HG03575 (cell line): Measurements from ENCODE around the gene CARD19.
"Not testable (repeated sequence)": the region's sequence is repeated elsewhere in the genome, so short reads cannot be mapped to it uniquely, and the experiment has no call there.

Source experiments
- ATAC-seq: cut with Tn5 transposase; IDR thresholded peaks from one replicate; pipeline ENCODE4 v1.9.1; 2021; ENCODE audit not compliant: unreplicated experiment, insufficient number of reproducible peaks, low FRiP score; ENCODE audit errors: extremely low read depth

The CARD19 gene

GRCh38 chr9:93116072-93116961, 20.3 kb downstream of the CARD19 start:
- ATAC-seq, result no peak

GRCh38 chr9:93117521-93117920, 21.5 kb downstream of the CARD19 start:
- ATAC-seq, result not testable (repeated sequence)

- ATAC-seq, result no peak
These were observed 22.2 kb downstream of the CARD19 start for GRCh38 chr9:93117924-93118862.

- no peak for ATAC-seq
These were observed 23.1 kb downstream of the CARD19 start for GRCh38 chr9:93118863-93119702.

GRCh38 chr9:93119703-93119952, 23.6 kb downstream of the CARD19 start:
- ATAC-seq, result no peak

GRCh38 chr9:93119953-93120845, 24.2 kb downstream of the CARD19 start:
- no peak for ATAC-seq

- no peak for ATAC-seq
These were observed 24.9 kb downstream of the CARD19 start for GRCh38 chr9:93120846-93121315.

GRCh38 chr9:93121316-93122241, 25.6 kb downstream of the CARD19 start:
- no peak for ATAC-seq

- no peak for ATAC-seq
These were observed 26.8 kb downstream of the CARD19 start for GRCh38 chr9:93122721-93123221.

GRCh38 chr9:93123561-93124283, 27.7 kb downstream of the CARD19 start:
- no peak for ATAC-seq

- no peak for ATAC-seq
These were observed 28.8 kb downstream of the CARD19 start for GRCh38 chr9:93124793-93125192.

GRCh38 chr9:93125331-93125894, 29.4 kb downstream of the CARD19 start:
- no peak for ATAC-seq

- no peak for ATAC-seq
These were observed 30.2 kb downstream of the CARD19 start for GRCh38 chr9:93126151-93126781.

GRCh38 chr9:93126825-93127368, 30.9 kb downstream of the CARD19 start:
- ATAC-seq, result no peak

GRCh38 chr9:93127395-93127911, 31.4 kb downstream of the CARD19 start:
- ATAC-seq, result no peak
